Measurements from ENCODE around the gene CCDC127.

The CCDC127 gene

GRCh38 chr5:159448-160172, 58.3 kb downstream of the CCDC127 start:
- no peak for DNase-seq (ENCODE audit: low read depth in 2 of 2, low spot score in 1 of 2)

GRCh38 chr5:158807-159447, 59.0 kb downstream of the CCDC127 start:
- DNase-seq (ENCODE audit: low read depth in 2 of 2, low spot score in 1 of 2): no peak

- no peak for DNase-seq (ENCODE audit: low read depth in 2 of 2, low spot score in 1 of 2)
Observed at GRCh38 chr5:157801-158200, 60.2 kb downstream of the CCDC127 start.

- no peak for DNase-seq (ENCODE audit: low read depth in 2 of 2, low spot score in 1 of 2)
Observed at GRCh38 chr5:157126-157715, 60.7 kb downstream of the CCDC127 start.

- no peak for DNase-seq (ENCODE audit: low read depth in 2 of 2, low spot score in 1 of 2)
Observed at GRCh38 chr5:156411-157072, 61.4 kb downstream of the CCDC127 start.

- DNase-seq (ENCODE audit: low read depth in 2 of 2, low spot score in 1 of 2): no peak
Observed at GRCh38 chr5:155651-156410, 62.1 kb downstream of the CCDC127 start.

- DNase-seq (ENCODE audit: low read depth in 2 of 2, low spot score in 1 of 2): no peak
Observed at GRCh38 chr5:154826-155225, 63.1 kb downstream of the CCDC127 start.

GRCh38 chr5:154236-154635, 63.7 kb downstream of the CCDC127 start:
- DNase-seq (ENCODE audit: low read depth in 2 of 2, low spot score in 1 of 2): no peak

GRCh38 chr5:153256-153655, 64.7 kb downstream of the CCDC127 start:
- DNase-seq (ENCODE audit: low read depth in 2 of 2, low spot score in 1 of 2): no peak

- no peak for DNase-seq (ENCODE audit: low read depth in 2 of 2, low spot score in 1 of 2)
Observed at GRCh38 chr5:152077-152476, 65.9 kb downstream of the CCDC127 start.

GRCh38 chr5:150746-151145, 67.2 kb downstream of the CCDC127 start:
- no peak for DNase-seq (ENCODE audit: low read depth in 2 of 2, low spot score in 1 of 2)

GRCh38 chr5:149745-150485, 68.0 kb downstream of the CCDC127 start:
- DNase-seq (ENCODE audit: low read depth in 2 of 2, low spot score in 1 of 2): no peak

GRCh38 chr5:147751-148150, 70.2 kb downstream of the CCDC127 start:
- no peak for DNase-seq (ENCODE audit: low read depth in 2 of 2, low spot score in 1 of 2)

Data from stimulated activated CD8-positive, alpha-beta memory T cell treated with anti-CD3 and anti-CD28 coated beads, Interleukin-4, amount 100 ng/mL, for 4 hours (primary cell).